Measurements from ENCODE around the gene SMYD5. TPM values are rescaled to one million over a fixed set of nuclear protein-coding genes. Genes with fewer than 3 reads are reported as not detected.

The SMYD5 gene
- total RNA-seq, 1 donor from 2014 or later = 11.7 TPM

- ATAC-seq = no peak
These were observed 5.8 kb upstream of the SMYD5 start for GRCh38 chr2:73208258-73208657.

DNA sequence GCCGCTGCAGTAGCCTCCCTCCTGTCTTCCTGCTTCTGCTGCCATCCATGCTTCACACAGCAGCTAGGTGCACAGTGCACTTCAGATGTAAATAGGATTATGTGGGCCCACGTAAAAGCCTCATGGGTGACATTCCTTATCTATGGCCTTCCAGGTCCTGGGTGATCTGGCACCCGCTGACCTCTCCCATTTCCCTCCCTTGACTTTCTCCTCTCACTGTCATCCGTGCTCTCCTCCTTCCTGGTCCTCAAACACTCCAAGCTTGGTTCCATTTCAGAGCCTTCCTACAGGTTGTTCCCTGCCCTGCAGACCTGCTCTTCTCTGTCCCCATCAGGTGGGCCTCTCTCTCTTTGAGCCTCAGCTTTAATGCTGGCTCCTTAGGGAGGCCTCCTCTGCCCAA is 4.0 kb upstream of the SMYD5 start:
- ATAC-seq = no peak

- no peak for ATAC-seq
These were observed 3.3 kb upstream of the SMYD5 start for GRCh38 chr2:73210696-73211095.

DNA sequence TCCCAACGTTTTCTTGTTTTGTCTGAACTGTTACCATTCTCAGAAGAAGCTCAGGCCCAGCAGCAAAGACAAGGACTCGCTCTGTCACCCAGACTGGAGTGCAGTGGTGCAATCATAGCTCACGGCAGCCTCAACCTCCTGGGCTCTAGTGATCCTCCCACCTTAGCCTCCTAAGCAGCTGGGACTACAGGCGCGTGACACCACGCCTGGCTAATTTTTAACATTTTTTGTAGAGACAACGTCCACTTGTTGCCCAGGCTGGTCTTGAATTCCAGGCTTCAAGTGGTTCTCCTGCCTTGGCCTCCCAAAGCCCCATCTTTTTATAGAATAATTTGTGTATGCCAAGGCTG is 2.0 kb upstream of the SMYD5 start:
- no peak for ATAC-seq

GRCh38 chr2:73212448-73213176 is 1.4 kb upstream of the SMYD5 start:
- peak; percentile 76 for ATAC-seq

DNA sequence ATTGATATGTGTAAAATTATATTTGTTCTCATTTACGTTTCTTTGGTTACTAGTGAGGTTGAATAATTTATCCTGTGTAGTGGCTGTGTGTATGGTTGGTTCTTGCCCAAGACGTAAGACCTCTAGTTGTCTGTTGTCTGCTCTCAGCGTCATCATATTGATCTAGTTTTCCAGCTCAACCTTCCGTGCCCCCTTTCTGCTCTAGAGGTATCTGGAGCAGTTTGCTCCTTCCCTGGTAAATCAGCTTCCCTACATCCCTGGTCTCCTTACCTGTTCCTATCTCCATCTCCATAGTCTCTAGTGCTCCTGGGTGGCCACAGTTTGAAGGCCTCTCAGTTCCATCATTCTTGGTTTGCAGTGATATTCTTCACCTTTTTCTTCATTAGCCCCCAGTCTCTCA is 1.2 kb downstream of the SMYD5 start:
- ATAC-seq = no peak

DNA sequence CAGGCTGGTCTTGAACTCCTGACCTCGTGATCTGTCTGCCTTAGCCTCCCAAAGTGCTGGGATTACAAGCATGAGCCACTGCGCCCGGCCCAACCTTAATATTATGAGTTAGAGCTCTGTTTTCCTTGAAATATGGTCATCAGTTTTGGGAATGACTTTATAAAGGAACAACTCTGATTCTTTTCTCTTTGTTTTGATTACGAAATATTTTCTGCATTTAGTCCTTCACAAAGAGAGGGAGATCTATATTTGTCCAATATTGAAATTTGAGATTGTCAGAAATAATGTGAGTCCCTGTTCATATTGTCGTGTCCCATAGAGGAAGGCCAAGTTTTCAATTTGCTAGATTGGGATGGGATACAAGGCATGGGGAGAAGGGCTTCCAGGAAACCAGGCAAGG is 3.1 kb downstream of the SMYD5 start:
- no peak for ATAC-seq

GRCh38 chr2:73217826-73218225 is 3.8 kb downstream of the SMYD5 start:
- ATAC-seq = no peak

GRCh38 chr2:73218298-73218697 is 4.3 kb downstream of the SMYD5 start:
- no peak for ATAC-seq

- ATAC-seq = no peak
These were observed 9.8 kb downstream of the SMYD5 start for GRCh38 chr2:73223821-73224220.

DNA sequence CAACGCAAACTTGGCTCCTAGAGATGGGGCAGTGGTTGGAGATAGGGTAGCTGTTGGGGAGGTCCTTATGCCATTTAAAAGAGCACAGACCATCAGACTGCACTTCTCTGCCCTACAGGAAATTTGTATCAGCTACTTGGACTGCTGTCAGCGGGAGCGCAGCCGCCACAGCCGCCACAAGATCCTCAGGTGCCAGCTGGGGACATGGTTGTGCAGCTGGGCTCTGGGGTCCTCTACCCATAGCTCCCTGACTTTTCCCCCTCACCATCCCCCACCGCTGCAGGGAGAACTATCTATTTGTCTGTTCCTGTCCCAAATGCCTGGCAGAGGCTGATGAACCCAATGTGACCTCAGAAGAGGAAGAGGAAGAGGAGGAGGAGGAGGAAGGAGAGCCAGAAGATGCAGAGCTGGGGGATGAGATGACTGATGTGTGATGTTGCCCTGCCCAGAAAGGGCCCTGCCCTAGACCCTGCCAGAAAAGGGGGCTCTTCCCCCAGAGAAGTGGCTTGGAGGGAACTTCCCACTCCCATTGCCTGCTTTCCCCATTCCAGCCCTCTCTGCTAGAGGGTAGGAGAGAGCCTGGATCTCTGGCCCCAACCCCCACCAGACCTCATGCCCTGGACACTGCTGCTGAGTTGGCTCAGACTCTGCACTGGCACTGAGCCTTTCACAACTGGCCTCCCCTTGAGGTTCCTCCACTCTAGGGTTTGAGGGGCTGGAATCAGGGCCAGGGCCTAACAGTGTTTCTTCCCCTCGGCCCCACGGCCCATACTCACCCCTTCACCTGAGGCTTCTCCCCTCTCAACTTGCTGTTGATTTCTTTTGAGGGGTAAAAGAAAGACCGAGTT is 11.7 kb downstream of the SMYD5 start:
- ATAC-seq = no peak

DNA sequence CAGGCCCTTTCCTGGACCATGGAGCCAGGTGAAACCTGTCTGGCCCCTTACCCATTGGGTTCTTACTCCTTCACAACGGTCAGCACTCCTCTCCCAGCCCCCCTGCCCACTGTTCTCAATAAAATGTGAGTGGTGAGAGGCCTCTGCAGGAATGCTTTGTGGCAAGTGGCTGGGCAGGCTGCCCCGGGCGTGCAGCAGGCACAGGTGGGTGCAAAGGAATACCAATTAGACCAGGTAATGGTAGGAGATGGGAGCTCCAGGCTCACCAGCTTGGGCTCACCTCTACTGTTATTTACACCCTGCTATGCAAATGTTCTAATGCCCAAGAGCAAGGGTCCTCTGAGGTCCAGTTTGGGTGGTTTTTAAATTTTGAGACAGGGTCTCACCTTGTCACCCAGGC is 13.0 kb downstream of the SMYD5 start:
- no peak for ATAC-seq

DNA sequence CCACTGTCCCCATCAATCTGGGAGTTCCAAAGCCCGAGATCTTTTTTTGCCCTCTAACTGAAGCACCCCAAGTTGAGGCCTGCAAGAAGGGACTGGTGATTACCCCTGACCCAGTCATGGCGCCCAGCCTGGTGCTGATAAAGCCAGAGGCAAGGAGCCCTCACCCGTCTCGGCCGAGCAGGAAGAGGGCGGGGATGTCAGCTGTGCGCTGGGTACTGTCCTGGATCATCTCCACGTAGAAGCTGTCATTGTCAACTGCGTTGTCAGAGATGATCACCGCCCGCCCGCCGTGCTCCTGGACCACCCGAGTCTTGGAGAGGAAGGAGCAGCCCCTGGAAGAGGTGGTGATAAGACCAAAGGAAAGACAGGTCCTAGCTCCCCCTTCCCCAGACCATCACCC is 14.6 kb downstream of the SMYD5 start:
- ATAC-seq = no peak

DNA sequence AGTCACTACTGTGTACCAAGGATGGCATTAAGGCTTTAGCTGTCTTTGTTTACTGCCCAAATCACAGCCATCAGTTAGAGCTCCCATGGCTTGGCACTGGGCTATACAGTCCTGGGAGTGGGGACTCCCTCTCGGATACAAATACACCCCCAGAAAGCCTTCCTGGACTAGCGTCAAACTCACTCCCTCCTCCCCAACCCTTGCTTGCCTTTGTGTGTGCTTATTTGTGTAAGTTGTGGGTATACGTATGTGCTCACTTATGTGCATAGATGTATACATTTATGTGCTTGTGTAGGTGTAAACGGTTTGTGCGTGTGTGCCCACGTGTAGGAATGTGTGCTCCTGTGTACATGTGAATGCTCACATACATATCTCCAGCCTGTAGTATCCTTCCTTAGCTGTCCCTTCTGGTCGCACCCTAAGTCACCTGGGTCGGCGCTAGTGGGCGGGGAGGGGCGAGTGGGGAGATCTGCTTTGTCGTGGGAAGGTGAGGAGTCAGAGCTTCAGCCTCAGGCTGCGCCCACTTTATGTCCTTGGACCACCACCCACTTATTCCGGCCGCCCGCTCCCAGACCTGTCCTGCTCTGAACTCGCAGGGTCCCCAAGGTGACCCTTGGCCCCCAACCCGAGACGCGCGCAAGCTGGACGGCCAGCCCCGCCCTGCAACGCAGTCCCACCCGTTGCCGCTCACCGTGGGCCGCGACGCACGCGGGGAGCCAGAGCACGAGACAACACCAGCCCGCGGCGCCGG is 18.5 kb downstream of the SMYD5 start:
- peak; percentile 14 for ATAC-seq

GRCh38 chr2:73233154-73233931 is 19.3 kb downstream of the SMYD5 start, which contains the start of gene PRADC1:
Gene PRADC1 (minus strand): TSS chr2:73233239. CDS start chr2:73233160, 79 bp downstream.
- ATAC-seq = peak; percentile 98

- ATAC-seq = peak; percentile 81
These were observed 20.1 kb downstream of the SMYD5 start, which contains the start of gene CCT7 for GRCh38 chr2:73233932-73234832. Gene CCT7 (plus strand): TSS chr2:73234308. CDS start chr2:73234379, 71 bp downstream.

GRCh38 chr2:73235315-73236028 is 21.4 kb downstream of the SMYD5 start:
- no peak for ATAC-seq

GRCh38 chr2:73237168-73237567 is 23.1 kb downstream of the SMYD5 start:
- no peak for ATAC-seq

GRCh38 chr2:73238149-73238548 is 24.1 kb downstream of the SMYD5 start:
- no peak for ATAC-seq

- ATAC-seq = no peak
These were observed 24.9 kb downstream of the SMYD5 start for GRCh38 chr2:73238976-73239375.

GRCh38 chr2:73239776-73240175 is 25.7 kb downstream of the SMYD5 start:
- no peak for ATAC-seq
